ENCODE results near the gene GNAO1.

DNA sequence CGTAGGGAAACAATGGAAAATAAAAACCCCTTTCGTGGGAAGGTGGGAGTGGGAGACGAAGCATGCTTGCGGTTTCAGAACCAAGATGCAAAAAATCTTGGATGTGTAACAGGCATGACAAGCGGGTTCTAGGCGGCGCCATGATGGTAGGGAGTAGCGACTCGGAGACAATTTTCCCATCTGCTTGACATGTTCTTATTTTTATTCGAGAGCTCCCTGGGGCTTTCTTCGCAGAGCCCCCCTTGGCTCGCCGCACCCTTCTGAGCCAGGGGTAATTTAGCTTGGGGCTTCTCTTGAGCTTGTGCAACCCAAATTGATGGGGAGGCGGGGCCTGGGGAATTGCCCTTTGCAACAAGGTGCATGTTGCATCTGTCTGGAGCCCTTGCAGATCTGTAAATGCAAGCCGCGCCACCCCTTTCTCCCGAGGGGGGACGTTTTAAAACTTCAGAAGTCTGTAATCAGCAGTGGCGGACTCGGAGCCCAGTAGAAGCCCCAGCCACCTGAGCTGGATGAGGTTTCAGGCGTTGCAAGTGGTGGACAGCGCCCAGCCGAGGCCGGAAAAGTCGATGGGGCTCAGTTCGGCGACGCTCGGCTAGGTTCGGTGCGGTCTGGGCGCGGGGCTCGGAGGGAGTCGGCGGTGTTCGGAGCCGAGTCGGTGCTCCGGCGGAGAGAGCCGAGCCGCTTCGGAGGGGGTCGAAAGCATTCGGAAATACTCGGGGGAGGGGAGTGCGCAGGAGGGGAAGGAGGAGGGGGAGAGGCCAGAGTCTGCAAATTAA lies 2.9 kb downstream of the GNAO1 start:
- TF ChIP-seq, protein P1, sequence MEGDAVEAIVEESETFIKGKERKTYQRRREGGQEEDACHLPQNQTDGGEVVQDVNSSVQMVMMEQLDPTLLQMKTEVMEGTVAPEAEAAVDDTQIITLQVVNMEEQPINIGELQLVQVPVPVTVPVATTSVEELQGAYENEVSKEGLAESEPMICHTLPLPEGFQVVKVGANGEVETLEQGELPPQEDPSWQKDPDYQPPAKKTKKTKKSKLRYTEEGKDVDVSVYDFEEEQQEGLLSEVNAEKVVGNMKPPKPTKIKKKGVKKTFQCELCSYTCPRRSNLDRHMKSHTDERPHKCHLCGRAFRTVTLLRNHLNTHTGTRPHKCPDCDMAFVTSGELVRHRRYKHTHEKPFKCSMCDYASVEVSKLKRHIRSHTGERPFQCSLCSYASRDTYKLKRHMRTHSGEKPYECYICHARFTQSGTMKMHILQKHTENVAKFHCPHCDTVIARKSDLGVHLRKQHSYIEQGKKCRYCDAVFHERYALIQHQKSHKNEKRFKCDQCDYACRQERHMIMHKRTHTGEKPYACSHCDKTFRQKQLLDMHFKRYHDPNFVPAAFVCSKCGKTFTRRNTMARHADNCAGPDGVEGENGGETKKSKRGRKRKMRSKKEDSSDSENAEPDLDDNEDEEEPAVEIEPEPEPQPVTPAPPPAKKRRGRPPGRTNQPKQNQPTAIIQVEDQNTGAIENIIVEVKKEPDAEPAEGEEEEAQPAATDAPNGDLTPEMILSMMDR (IDR thresholded peaks at IDR 0.05) = no peak
- TF ChIP-seq EZH2 (IDR thresholded peaks at IDR 0.05) (no peak), EZH2phosphoT487 (IDR thresholded peaks at IDR 0.05) (no peak)

Measured in neural progenitor cell (in vitro differentiated cells).